Cardiac septum (tissue), 1 donor: ENCODE results near the gene COL8A2. TPM values are rescaled to one million over a fixed set of nuclear protein-coding genes. Genes with fewer than 3 reads are reported as not detected.
"Not testable (repeated sequence)": the region's sequence is repeated elsewhere in the genome, so short reads cannot be mapped to it uniquely, and the experiment has no call there.

Source experiments
- DNase-seq: peaks from one replicate; pipeline ENCODE4 v3.0.0-alpha.2; 2020; ENCODE audit warnings: low spot score
- intact Hi-C: fragments of 100-400 bp; cut with DNase I; formaldehyde crosslinking; loops from one replicate; pipeline ENCODE4 v1.14.0; 2022
- total RNA-seq: library from RNA; stranded (reverse); fragmentation: NEBNext Ultra II Directional; extraction: Animal tissue kit (Norgen Biotek cat#: 25700); gene quantifications from one replicate; pipeline ENCODE4 v1.2.1, GENCODE V29; 2021
- donor health status: DM: no; HTN: no; CAD: no.

COL8A2 gene
- total RNA-seq, 1 donor from 2014 or later: 1.7 TPM

- intact Hi-C loops, DNase-seq: not testable (repeated sequence)
Observed at GRCh38 chr1:36158827-36159252, 33.8 kb upstream of the COL8A2 start.

- no peak for DNase-seq
- intact Hi-C loops: loop anchor here (2.0 kb wide), 3 partner anchors 17 to 229 kb away; partner anchors contain the start of gene THRAP3
Observed at GRCh38 chr1:36157973-36158826, 33.2 kb upstream of the COL8A2 start.

- intact Hi-C loops: loop anchor here (2.0 kb wide), 3 partner anchors 17 to 229 kb away; partner anchors contain the start of gene THRAP3
- no peak for DNase-seq
Observed at GRCh38 chr1:36157115-36157903, 32.3 kb upstream of the COL8A2 start.

DNA sequence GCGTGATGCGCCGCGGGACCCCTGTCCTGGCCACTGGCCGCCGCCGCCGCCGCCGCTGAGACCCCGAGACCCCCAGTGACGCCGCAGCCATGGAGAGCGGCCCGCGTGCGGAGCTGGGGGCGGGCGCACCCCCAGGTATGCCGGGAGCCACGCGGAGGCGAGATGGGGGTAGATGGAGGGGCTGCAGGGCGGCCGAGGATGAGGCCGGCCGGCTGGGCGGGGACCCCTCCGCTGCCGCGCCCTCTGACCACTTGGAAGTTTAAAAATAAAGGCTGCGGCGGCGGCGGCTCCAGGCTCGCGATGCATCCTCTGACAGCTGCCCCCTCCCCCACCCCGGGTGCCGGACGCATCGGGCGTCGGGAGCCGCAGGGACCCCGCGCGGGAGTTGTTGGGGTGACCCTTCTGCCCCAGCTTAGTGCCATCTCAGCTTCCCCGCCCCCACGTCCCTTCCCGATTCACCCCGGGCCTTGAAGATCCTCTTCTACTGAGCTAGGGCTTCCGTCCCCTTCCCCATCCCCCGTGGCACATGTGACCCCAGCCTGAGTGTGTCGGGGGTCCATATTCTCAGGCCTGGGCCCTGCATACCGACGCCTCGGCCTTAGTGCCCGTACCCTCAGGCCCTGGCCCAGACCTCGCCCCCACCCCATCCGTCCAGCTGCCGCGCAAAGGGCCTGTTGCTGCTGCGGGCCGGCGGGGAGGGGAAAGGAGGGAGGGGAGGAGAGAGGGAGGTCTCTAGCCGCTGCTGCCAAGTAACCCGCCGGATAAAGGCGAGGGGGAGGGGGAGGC is 31.5 kb upstream of the COL8A2 start:
- peak; percentile 91 for DNase-seq
- intact Hi-C loops: loop anchor here (2.0 kb wide), 3 partner anchors 18 to 230 kb away; partner anchors contain the start of gene THRAP3

- intact Hi-C loops: loop anchor here (2.0 kb wide), 3 partner anchors 19 to 231 kb away; partner anchors contain the start of gene THRAP3
Observed at GRCh38 chr1:36155408-36156328, 30.6 kb upstream of the COL8A2 start, which contains the start of gene MAP7D1. MAP7D1 (plus strand) TSS chr1:36156160; CDS start chr1:36156418, 258 bp downstream.

GRCh38 chr1:36154765-36155407 is 29.9 kb upstream of the COL8A2 start:
- intact Hi-C loops: no loop called here
- DNase-seq: no peak

More at GRCh38 chr1:36155408-36156328, 30.6 kb upstream of the COL8A2 start, which contains the start of gene MAP7D1:
- DNase-seq: peak; percentile 96

- DNase-seq: no peak
- intact Hi-C loops: no loop called here
Observed at GRCh38 chr1:36154335-36154734, 29.3 kb upstream of the COL8A2 start.

DNA sequence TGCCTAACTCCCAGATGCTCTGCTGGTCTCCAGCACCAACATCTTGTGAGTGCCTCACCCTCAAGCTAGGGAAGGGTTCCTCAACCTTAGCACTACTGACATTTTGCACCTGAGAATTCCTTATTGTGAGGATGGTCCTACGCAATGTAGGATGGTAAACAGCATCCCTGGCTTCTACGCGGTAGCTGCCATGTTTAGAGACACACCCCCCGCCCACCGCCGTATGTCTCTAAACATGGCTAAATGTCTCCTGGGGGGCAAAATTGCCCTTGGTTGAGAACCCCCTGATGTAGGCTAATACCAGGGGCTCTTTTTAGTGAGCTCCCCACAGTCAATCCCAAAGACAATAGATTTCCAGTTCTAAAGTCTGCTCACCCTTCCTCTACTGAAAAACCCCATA is 28.5 kb upstream of the COL8A2 start:
- no peak for DNase-seq
- intact Hi-C loops: no loop called here

DNA sequence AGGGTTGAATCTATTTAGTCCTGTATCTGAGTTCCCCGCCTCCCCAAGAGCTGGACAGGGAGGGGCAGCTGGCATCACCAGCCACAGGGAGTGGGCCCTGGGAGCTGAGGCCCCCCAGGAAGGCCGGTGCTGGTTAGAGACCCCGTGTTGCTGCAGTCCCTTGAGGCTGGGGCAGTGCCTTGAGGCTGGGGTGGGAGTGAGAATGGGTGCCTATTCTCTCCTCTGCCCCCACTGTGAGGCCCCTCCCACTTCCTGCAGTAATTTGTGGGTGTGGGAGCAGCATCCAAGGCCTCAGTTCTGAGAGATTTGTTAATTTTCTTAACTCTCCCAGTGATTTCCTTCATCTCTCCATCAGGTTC is 26.8 kb upstream of the COL8A2 start:
- DNase-seq: no peak
- intact Hi-C loops: no loop called here

- intact Hi-C loops: no loop called here
Observed at GRCh38 chr1:36151134-36151844, 26.3 kb upstream of the COL8A2 start.

GRCh38 chr1:36150296-36151133 is 25.5 kb upstream of the COL8A2 start:
- DNase-seq: peak; percentile 97
- intact Hi-C loops: no loop called here

More at GRCh38 chr1:36151134-36151844, 26.3 kb upstream of the COL8A2 start:
- DNase-seq: no peak

GRCh38 chr1:36149973-36150295 is 24.9 kb upstream of the COL8A2 start:
- DNase-seq: no peak
- intact Hi-C loops: loop anchor here (1.0 to 5.0 kb wide), 5 partner anchors 38 to 217 kb away; partner anchors contain the start of gene THRAP3

DNA sequence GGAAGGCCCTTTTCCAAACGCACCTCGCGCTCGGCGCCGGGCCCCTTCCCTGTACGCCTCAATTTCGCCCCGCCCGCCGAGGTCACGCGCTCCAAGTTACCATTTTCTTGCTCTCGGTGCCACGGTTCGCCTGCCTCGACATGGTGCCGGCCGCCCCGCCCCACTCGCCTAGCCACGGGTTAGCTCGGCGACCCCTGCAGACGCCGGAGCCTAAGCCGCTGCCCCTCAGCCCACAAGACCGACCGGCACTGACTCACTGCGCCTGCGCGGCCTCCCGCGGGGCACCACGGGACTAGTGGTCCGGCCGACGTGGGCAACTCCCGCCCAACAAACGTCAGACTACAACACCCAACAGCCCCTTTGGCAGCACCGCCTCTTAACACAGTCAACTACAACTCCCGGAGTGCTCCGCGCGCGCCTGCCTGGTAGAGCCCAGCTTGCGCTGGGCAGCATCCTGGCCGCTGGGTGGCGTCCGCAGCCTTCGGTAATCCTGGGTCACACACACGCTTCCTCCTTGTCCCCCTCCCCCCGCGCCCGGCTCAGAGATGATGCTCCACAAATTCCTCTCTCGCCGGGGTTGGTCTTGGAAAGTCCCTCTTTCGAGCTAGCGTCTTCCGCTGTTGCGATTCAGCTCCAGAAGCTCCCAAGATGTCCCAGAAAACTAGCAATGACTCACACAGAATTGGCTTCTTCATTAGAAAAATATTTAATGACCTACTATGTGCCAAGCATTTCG is 24.4 kb upstream of the COL8A2 start, which contains the start of gene TRAPPC3:
TSS of gene TRAPPC3 (minus strand) at position 250 of the 736 bp plus-strand sequence. CDS start at position 142, 108 bp downstream.
- intact Hi-C loops: loop anchor here (1.0 to 5.0 kb wide), 5 partner anchors 39 to 218 kb away; partner anchors contain the start of gene THRAP3
- peak; percentile 100 for DNase-seq

GRCh38 chr1:36148821-36149236 is 23.8 kb upstream of the COL8A2 start:
- intact Hi-C loops: loop anchor here (1.0 to 5.0 kb wide), 5 partner anchors 39 to 218 kb away; partner anchors contain the start of gene THRAP3
- DNase-seq: no peak

GRCh38 chr1:36144413-36144812 is 19.4 kb upstream of the COL8A2 start:
- intact Hi-C loops: no loop called here
- no peak for DNase-seq
